HPDE6-E6E7 (cell line): ENCODE data around the gene ZFP36L1.

Source experiments
- DNase-seq: peaks from one replicate; pipeline ENCODE4 v3.0.0; 2011; ENCODE audit warnings: missing footprints; ENCODE audit errors: extremely low spot score

Gene ZFP36L1

DNA sequence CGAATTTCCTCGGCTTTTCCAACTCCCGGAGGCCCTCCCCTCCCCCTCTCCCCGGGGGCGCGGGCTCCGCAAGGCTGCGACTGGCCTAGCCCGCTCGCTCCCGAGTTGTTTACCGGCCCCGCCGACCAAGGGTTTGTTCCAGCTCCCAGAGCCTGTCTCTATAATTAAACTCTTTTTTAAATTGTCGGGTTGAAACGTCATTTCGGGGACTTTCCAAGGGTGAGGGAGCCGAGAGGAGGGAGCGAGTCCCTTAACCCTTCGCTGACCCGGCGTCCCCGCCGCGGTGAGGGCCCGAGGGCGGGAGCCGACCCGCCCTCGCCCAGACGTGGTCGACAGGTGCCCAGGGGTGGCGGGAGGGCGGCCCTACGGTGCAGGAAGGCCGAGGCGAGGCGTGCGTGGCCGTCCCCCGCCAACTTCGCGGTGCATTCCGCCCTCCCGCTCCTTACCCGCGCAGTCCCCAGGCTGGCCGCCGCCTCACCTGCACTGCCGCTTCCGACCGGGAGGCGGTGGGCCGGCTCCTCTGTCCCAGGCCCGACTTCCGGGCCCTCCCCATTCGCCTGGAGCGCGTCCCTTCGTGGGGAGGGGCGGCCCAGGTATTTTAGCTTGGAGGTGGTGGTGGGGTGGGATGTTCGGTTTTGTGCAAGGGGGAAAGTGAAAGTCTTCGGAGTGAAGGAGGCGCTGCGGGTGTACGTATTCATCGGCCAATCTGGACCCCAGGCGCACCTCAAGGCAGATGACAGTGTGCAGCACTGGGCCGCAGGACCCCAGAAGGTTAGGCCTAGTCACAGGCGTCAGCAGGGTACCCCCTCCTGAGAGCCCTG lies 2.9 kb upstream of the ZFP36L1 start:
- DNase-seq = peak; percentile 81

DNA sequence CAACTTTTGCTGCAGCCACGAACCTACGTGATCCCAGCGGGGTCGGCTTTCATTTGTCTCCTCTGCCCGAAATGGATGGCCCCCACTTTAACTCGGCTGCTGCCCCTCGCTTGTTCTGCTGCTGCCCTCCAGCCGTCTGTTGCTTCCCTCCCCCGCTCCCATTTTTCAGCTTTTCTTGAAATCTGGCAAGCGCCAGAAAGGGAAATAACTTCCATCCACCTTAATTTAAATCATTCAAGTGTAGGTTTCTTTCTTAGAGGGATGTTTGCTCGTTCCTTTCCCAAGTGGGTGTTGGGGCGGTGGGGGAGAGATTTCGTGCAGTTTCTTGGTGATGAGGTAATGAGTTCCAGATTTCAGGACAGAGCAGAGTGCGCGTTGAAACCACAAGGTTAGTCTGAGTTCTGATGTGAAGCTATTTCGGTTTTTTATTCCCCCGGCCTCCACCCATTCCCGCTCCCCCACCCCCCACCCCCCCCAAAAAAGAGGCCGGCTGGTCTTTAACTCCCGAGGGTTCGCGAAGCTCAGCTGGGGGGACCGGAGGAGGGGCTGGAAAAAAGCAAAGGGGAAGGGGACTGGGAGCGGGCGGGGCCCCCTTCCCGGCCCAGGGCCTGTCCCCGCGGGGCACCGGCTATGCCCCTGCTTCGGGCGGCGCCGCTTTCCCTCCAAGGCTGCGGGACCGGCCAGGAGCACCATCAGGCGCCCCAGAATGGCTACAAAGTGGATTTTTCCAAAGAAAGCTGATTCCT lies 2.2 kb upstream of the ZFP36L1 start:
- no peak for DNase-seq

DNA sequence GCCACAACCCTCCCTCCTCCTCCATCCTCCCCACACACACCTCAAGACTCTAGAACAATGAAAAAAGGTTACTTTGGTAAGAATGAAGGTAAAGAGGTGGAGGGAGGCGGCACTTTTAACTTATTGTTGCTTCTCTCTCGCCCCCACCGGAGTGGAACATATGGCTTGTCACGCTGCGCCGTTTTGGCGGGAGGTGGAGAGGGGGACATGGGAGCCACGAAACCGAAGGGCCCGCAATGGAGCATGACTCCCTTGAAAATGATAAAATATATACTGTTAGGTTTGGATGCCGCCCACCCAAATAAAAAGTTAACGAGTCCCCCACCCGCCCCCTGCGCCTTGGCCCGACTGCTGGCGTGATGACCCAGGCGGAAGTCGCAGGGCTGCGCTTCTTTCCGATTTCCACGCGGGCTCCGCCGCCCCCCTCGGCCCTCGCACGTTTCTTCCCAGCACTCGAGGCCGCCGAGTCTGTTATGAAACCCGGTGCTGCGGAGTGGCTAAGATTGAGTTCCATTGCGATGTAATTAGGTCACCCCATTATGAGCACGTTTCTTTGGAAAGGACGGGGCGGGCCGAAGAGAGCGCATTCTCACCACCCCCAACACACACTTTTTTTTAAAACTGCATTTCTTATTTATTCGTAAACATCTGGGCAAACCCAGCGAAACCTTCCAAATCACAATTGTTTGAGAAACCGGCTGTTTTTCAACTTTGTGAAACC lies 1.4 kb upstream of the ZFP36L1 start:
- DNase-seq = peak; percentile 68

DNA sequence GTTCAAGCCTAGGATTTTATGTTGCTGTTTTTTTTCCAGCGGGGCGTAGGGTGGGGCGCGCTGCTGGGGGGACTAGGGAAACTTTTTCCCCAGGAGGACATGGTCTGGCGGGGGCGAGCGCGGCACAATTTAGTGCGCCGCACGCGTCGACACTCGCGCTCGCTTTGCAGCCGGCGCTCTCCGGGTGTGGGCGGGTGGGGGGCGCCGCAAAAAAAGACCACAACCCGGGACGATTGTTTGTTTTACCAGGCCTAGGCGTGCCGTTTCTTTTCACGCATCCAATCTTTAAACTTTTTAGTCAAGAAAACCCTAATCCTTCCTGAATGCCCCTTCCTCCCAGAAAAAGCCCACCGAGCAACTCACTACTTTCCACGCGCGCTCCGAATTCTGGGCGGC lies 865 bp upstream of the ZFP36L1 start:
- no peak for DNase-seq

DNA sequence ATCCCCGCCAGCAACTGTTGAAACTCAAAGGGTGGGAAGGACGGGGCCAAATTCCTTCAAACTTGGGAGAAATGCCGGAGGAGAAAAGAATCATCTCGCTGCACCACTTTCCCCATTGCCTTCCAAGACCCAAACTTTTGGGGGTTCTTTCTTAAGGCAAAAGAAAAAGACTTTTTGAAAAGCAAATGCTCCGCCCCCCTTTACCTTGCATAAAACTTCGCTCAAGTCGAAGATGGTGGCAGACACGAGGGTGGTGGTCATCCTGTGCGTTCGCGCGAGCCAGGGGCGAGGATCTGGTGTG lies 239 bp downstream of the ZFP36L1 start:
- DNase-seq = no peak

DNA sequence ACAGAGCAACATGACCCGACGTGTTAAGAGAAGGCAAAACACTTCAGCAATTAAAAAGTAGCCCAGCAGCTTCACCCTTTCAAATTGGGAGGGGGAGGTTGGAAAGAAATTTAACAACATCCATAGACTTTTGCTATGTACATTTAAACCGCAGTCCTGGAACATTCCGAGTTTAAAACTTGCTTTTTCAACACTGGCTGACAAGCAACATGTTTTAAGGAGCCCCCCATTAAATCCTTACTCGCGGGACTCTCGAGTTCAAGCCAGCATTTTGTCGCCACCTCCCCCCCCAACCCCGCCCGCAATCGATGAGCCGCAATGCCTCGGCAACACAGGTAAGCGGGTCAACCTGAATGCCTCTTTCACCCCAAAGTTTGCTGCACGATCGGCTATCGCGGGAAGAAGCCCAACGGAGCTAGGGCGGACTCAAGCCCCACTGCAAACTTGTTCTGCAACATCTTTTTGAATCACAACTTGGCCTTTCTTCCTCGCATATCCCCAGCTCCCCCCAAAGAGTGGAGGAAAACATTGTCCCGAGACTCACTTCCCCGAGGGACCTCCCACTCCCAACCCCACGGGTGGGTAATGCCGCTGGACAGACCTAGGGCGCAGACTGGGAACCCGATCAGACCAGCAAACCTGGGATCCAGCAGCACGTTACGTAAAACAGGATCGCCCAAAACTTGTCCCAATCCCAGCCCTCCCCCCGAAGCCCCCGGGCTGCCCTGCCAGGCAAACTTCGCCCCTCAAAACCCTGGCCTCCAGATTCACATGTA lies 777 bp downstream of the ZFP36L1 start:
- no peak for DNase-seq

DNA sequence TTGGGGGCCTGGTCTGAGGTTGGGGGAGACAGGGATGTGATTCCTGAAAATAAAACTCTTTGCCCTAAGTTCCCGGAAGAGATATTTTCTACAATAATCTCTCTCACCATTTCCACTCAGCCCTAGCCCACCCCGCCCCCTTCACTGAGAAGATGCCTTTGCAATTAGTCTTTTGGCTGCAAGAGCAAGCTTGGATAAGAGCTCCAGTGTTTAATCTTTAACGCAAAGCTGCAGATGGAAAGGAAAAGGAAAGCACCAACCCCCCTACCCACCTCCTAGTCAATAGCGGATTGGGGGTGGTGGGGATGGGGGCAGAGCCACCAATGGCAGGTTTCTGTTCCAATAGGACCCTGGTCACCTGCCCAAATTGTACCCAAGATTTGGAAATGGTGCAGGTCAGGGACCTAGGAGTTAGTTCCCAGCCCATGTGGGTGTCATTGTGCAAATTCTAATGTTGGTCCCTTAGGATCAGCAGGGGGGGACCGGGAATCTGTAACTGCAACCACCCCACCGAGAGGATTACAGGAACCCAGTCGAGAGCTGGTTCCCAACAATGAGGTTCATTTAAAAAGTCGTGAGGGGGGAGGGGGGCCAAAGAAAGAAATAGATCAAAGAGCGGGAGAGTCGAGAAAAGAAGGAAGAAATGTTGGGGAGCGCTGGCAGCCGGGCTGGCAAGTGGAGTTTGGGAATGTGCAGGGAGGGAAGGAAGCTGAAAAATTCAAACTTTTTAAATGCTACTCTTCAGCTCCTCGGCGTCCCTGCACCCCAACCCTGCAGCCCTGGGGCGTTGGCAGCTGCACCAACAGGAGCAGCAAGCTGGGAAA lies 1.6 kb downstream of the ZFP36L1 start:
- DNase-seq = no peak

DNA sequence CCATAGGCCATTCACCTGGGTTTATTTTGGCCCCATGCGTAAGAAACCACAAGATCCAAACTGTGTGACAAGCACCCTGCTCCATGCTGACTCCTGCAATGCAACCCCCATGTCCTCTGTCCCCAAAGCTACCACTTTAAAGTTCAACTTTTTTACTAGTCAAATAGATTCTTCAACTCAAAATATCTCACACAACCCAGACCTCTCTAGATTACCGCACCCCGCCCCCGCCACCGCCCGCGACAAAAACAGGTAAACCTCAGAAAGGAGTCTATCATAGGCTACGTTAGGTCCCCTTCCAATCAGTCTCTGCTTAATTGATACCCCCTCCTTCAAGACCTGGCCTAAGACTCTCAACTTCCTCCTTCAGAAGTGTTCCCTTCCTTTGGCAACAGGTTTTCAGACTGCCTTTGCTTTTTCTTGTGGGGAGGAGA lies 2.2 kb downstream of the ZFP36L1 start:
- DNase-seq = no peak

DNA sequence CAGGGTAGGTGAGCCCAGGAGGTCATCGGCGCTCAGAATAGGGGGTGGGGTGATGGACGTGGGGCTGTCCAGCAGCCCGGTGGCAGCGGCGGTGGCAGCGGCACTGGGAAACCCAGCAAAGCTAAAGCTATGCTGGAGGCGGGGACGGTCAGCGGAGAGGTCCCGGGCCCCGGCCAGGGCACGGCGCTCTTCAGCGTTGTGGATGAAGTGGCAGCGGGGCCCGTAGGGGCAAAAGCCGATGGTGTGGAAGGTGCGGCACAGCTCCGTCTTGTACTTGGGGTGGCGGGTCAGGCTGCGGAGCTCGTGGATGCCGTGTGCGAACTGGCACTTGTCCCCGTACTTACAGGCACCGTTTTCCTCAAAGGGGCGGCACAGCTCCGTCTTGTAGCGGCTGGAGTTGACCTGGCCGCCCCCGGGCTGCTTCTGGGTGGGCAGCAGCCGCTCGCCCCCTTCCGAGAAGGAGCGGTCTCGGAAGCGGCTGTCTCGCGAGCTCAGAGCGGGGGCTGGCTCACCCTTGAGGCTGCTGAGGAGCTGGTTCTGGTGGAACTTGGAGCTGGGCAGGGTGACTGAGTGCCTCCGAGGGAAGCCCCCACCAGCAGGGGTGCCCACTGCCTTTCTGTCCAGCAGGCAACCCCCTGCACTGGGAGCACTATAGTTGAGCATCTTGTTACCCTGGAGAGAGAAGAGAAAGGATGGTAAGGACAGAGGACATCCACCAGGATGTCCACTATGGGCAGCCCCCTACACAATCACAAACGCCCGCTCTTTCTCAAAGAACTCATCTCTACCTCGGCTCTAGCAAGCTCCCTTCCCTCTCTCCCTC lies 2.8 kb downstream of the ZFP36L1 start:
- DNase-seq = no peak

DNA sequence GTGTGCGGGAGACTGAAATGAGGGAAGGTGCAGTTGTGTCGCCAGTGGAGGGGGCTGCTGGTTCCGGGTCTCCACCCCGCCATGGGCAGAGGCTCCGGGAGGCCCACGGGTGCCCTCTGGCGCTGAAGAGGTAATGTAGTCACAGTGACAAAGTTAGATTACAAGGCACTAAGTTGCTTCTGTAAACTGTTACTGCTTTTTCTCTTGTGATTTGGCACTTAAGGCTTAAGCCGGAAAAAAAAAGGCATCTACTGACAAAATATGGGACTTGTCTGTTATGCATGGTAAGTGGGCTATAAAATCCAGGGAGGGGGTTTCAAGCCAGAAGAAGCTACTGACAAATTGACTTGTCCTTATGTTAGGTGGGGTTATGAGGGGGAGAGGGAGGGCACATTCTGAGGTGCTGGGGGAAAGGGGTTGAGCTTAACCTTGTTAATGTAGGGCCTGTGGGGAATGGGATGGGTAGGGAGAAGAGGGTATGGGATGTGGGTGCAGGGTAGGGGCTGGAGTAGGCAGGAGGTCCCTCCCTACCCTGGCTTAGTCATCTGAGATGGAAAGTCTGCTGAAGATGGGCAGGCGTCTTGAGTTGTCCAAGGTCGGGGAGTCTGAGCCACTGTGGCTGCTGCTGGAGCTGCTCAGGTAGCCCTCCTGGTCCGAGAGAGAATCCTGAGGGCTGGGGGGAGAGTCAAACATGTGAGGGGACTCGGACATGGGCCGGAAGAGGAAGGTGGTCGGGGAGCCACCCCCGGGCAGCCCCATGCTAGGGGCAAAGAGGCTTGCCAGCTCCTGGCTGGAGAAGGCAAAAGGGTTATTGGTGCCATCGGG lies 3.7 kb downstream of the ZFP36L1 start:
- no peak for DNase-seq

DNA sequence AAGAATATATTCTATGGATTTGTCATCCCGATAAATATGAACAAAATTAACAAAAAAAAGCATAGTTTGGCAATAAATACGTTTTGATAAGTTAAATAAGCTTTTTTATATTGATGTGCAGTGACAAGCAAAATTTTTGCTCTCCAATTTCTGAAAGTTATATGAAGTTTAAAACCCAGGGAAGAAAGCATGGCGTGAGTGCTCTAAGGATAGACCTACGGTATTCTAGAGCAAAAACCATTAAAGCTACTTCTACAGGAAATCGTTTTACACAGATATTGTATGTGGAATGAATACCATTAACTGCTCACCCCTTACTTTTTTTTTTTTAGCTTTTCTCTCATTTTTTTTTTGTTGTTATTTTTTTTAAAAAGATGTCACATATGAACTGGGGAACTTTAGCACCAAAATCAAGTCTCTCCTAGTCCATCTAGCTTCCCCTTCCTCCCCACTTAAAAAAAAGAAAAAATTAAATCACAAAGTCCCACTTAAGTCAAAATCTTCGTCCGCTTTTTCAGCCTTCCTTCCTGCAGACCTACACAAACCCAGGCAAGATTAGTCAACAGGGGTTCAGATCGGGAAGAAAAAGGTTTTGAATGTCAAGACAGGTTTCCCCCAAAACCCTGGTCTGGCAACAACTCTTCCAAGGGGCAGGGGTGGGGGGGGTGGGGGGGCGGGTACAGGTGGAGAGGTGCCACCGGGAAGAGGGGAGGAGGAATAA lies 4.4 kb downstream of the ZFP36L1 start:
- DNase-seq = no peak

DNA sequence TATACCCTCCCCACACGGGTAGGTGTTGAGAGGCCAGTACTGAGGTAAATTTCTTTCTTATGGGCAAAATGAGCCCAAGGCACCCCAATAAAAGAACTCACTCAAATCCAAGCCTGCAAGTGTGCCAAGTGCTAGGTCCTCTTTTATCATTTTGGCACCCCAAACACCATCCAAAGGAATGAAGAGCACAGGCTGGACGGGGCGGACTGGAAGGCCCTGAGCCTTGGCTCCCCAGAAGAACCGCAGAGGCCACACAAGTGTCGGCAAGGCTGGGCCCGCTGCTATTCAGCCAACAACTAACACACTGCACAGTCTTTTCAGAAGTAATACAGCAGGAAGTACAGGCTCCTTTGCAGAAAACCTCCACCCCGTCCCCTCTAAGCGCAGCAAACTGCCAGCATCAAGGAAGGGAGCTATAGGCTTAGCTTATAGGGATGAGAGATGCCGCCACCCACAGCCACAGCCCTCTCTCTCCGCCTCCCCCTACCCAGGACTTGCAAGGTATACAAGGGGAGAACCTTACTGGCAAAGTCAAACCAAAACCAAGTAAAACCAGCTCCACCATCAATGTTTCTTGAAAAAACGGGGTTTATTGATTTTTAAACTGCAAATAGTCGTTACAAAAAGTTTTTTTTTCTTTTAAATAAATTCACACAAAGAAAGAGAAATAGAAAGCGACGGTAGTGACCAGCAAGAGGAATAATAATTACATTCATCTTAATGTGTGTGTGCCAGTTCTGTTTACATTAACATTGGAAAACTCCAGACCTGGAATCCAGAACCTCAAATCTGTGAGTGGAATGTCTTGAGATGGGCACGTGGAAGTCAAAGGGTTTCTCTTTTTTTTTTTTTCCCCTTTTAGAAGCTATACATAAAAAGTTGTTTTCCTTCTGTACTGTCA lies 5.5 kb downstream of the ZFP36L1 start:
- no peak for DNase-seq

DNA sequence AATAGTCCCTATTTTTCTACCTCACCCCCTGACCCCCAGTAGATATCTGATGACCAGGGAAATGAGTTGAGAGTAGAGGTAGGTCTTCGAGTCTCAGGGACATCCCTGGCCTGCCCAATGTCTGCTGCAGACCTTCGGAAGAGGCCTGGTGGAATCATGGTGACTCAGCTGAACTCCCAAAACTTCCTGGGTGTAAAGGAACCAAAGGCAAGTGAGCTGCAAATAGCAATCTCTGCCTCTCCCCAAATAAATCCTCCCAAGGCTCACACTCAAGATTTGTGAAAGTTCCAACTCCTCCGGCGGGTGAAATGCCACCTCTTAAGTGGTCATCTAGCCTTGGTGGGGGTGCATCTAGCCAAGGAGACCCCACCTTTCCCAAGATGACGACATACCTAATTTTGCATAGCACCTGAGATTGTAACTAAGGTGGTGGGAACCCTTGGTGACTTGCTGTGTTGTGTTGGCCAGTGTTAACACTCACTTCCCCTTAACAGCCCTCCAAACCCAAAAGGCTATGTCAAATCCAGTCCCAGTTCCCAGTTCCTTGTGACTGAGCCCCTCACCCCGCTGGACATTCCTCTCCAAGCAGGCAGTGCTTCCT lies 6.3 kb downstream of the ZFP36L1 start:
- DNase-seq = no peak

DNA sequence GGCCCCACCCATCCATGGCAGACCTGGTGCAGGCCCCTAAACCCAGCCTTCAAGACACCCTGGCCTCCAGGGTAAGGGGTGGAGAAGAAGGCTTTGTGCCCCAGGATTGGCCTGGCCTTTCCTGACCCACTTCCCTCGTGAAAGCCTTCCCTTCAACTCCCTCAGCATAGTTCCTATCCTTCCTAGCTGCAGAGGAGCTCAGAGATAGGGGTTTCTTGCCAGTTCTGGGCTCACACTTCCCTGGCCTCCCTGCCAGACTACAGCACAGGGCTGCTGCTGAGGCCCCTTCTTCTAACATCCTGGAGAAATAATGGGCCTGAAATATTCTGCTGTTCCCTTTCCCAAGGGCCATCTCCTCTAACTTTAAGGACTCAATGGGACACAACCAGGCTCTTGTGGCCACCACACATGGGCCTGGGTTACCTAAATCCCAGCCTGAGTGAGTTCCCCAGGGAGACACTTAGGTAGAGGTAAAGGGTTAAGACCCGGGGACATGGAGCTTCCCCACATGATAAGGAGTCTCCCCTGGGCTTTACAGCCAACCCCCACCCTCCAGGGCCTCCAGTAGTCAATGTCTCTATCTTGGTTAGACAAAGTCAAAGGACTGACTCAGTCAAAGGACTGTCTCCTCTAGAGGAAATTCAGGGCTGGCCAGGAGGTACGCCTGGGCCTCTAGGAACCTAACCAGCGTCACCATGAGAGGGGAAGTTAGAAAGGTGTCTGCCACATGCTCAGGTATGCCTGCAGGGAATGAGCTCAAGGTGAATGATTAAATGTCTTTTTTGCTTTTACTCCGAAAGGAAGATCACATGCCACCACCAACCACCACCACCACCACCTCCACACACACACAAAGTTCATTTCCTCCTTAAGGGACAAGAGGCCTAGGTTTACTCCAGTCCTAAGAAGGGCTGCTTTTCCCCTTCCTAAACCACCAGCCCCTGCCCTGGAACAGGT lies 7.1 kb downstream of the ZFP36L1 start:
- no peak for DNase-seq

DNA sequence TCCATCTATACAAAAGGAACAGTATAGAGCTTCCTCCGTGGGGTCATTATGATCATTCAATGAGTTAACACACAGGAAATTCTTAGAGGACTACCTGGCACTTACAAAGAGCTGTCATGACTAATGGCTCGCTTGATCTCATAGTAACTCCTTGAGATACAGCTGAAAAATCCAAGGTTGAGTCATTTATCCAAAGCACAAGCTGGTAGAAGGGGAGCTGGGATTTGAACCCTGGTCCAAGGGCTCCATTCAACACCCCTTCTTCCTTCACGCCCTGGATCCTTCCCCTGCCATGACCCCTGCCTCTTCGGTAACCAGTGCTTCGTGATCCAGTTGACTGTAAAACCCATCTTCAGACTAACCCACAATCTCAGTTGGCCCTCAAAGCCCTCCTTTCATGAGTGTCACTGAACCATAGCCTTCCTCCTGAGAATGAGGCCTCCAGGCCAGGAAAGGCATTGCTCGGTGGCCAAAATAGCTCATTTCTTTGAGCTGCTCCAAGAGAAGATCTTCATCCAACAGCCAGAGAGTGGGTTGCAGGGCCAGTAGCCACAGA lies 7.8 kb downstream of the ZFP36L1 start:
- peak; percentile 80 for DNase-seq
